ENCODE data around the gene ANGEL2.

ANGEL2 gene, protein sequence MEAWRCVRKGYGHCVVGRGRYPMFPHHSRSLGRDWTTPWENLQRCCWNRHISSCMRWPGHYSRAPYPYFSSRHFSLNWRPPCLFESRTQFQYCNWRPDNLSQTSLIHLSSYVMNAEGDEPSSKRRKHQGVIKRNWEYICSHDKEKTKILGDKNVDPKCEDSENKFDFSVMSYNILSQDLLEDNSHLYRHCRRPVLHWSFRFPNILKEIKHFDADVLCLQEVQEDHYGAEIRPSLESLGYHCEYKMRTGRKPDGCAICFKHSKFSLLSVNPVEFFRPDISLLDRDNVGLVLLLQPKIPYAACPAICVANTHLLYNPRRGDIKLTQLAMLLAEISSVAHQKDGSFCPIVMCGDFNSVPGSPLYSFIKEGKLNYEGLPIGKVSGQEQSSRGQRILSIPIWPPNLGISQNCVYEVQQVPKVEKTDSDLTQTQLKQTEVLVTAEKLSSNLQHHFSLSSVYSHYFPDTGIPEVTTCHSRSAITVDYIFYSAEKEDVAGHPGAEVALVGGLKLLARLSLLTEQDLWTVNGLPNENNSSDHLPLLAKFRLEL

DNA sequence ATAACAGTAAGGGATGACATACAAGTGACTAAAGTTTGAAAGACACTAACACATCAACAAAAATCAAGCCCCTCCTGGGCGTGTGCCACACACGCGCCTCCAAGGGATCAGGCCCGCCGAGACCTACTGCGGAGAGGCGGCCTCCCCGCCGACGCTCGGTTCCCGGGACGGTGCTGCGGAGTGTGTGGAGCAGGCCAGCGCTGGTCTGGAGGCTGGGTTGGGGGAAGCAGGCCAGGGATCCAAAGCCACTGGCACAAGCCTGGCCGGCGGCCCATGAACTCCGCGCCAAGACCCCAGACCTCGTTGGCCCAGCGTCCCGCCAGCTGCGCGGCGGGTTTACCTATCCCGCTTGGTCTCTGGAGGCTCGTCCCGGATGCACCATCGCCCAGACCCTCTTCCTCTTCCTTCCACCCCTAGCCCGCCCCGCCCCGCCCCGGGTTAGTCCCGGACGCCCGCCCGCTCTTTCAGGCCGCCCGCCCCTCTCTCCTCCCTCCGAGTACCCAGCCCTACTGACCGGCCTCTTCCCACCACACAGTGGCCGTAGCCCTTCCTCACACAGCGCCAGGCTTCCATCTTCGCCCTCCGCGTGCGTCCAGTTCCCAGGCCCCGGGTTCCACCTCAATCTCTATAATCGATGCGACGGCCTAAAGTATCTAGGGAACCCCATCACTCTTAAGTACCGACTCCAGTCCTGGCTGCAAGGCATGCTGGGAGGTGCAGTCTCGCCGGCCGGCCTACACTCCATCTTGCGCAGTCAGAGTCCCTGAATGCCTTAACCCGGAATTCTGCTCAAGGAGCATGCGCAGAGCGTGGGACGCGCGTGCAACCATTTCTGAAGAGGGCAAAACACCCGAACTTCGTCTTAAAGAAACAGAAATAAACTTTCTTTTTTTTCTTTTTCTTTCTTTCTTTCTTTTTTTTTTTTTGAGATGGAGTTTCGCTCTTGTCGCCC lies at the start of gene ANGEL2:
Gene ANGEL2, minus strand, starts transcription at position 769 of the 952 bp plus-strand sequence. Its CDS starts 196 bp downstream, at position 573.
- peak; percentile 99 for DNase-seq (ENCODE audit: low read depth)
- peak within 1 kb of the TSS; percentile 74 for H3K4me3 ChIP-seq (ENCODE audit: low read depth, low read length)
- no peak for TF ChIP-seq CTCF (conservative IDR thresholded peaks at IDR 0.05; ENCODE audit: low read depth, low read length)

- no peak for DNase-seq (ENCODE audit: low read depth)
- H3K4me3 ChIP-seq (ENCODE audit: low read depth, low read length) = no peak overlapping the region
- no peak for TF ChIP-seq CTCF (conservative IDR thresholded peaks at IDR 0.05; ENCODE audit: low read depth, low read length)
These were observed 45.6 kb upstream of the ANGEL2 start for GRCh38 chr1:213061263-213061662.

GRCh38 chr1:213060836-213061235 lies 45.2 kb upstream of the ANGEL2 start:
- no peak for DNase-seq (ENCODE audit: low read depth)
- no peak for TF ChIP-seq CTCF (conservative IDR thresholded peaks at IDR 0.05; ENCODE audit: low read depth, low read length)

DNA sequence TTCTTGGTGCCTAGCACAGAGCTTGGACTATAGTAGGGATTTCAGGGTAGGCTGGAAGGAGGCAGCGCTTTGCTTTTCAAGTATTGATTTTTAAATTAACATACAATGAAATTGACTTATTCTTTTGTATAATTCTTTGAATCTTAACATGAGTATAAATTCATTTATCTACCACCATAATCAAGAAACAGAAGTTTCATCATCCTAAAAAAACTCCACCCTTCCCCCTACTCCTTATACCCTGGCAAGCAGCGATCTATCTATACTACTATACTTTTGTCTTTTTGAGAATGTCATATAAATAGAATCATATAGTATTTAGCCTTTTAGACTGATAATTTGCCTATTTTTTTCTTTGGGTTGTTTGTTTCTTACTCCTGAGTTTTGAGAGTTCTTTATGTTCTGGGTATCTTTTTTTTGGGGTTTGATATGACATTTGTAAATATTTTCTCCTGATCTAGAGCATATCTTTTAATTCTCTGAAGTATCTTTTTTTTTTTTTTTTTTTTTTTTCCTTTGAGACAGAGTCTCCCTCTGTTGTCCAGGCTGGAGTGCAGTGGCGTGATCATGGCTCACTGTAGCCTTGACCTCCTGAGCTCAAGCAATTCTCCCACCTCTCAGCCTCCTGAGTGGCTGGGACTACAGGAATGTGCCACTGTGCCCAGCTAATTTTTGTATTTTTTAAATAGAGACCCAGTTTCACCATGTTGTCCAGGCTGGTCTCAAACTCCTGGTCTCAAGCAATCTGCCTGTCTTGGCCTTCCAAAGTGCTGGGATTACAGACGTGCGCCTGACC lies 41.8 kb upstream of the ANGEL2 start:
- no peak for TF ChIP-seq CTCF (conservative IDR thresholded peaks at IDR 0.05; ENCODE audit: low read depth, low read length)
- no peak for DNase-seq (ENCODE audit: low read depth)
- no peak overlapping the region for H3K4me3 ChIP-seq (ENCODE audit: low read depth, low read length)

More at GRCh38 chr1:213060836-213061235, 45.2 kb upstream of the ANGEL2 start:
- no peak overlapping the region for H3K4me3 ChIP-seq (ENCODE audit: low read depth, low read length)

DNA sequence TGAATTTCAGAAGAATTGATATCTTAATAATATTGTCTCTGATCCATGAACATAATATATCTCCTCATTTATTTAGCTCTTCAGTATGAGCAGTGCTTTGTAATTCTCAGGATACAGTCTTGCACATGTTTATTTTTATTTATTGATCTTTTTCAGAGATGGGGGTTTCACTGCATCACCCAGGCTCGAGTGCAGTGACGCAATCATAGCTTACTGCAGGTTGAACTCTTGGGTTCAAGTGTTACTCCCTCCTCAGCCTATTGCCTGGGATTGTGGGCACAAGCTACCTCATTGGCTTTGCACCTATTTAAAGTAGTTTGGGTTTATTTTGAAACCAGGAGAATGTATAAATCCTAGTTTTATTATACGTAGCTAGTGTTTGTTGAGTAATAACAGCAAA lies 40.1 kb upstream of the ANGEL2 start:
- TF ChIP-seq CTCF (conservative IDR thresholded peaks at IDR 0.05; ENCODE audit: low read depth, low read length) = no peak
- H3K4me3 ChIP-seq (ENCODE audit: low read depth, low read length) = no peak overlapping the region
- DNase-seq (ENCODE audit: low read depth) = no peak

All from choroid plexus epithelial cell (primary cell).